SJSA1 (cell line): Measurements from ENCODE around the gene AMBP. TPM values are rescaled to one million over a fixed set of nuclear protein-coding genes. Genes with fewer than 3 reads are reported as not detected.

ENCODE experiments used
- DNase-seq, 2 experiments: peaks; one replicate each; pipeline ENCODE4 v3.0.0-alpha.2; 2015 to 2020; ENCODE audit warnings: low spot score in 2 of 2, low read depth in 1 of 2
- H3K27ac ChIP-seq: fragments of 250-450 bp; sonication (Bioruptor Pico); 2 replicates; pipeline ENCODE4 v1.5.1; 2020; ENCODE audit warnings: mild to moderate bottlenecking, moderate library complexity
- H3K27me3 ChIP-seq: fragments of 250-450 bp; sonication (Bioruptor Pico); replicated peaks from 2 replicates; pipeline ENCODE4 v1.5.1; 2020; ENCODE audit warnings: mild to moderate bottlenecking, moderate library complexity
- H3K36me3 ChIP-seq: fragments of 250-450 bp; sonication (Bioruptor Pico); 2 replicates; pipeline ENCODE4 v1.5.1; 2020; ENCODE audit warnings: mild to moderate bottlenecking
- H3K4me1 ChIP-seq: fragments of 250-450 bp; sonication (Bioruptor Pico); replicated peaks from 2 replicates; pipeline ENCODE4 v1.6.1; 2021; ENCODE audit warnings: mild to moderate bottlenecking
- H3K4me3 ChIP-seq: fragments of 250-450 bp; sonication (Bioruptor Pico); 2 replicates; pipeline ENCODE4 v1.5.1; 2020; ENCODE audit warnings: mild to moderate bottlenecking
- H3K9me3 ChIP-seq: fragments of 250-450 bp; sonication (Bioruptor Pico); replicated peaks from 2 replicates; pipeline ENCODE4 v1.5.1; 2020; ENCODE audit warnings: mild to moderate bottlenecking
- total RNA-seq: library from RNA; depleted of rRNA; stranded (reverse); fragments of >200 nt; shearing (Covaris generic); gene quantifications from 2 replicates; pipeline ENCODE4 v1.2.3, GENCODE V29; 2014; rRNA removed

AMBP gene
- 0.37 and 0.53 TPM in 2 replicates for total RNA-seq

DNA sequence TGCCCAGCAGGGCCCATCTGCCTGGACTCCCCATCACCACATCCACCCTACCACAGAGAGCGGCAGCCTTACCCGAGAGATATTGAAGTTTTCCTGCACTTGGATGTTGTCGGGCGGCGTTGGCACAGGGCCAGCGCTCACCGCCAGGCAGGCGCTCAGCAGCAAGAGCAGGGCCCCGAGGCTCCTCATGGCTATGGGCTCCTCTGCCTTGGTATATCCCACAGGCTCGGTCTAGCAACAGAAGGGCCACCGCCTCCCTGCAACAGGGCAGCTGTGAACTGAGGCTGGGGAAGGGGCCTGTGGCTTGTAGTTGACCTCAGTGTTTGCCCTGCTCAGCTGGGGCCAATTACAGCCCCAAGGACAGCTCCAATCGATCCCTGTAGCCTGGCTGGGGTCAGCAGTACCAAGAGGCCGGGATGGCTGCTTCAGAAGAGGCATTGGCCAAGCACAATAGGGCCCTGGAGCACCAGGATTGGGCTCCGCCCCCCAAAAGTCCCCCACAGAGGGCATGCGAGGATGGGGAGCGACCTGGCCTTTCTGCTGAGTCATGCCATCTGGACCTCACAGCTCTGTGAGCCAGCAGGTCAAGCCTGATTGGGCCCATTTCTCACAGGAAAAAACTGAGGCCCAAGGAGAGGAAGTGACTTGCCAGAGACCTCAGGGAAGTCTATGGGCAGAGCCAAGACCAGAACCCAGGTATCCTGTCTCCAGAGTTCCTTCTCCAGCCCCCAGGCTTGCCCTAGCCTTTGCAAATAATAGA is at the start of gene AMBP:
TSS of gene AMBP (minus strand) at position 280 of the 760 bp plus-strand sequence. CDS start at position 189, 91 bp downstream.
- Histone ChIP-seq H3K4me3 (no peak within 1 kb of the TSS), H3K27me3 (no peaks in the 10 kb centered on the region), H3K4me1 (no peaks in the 10 kb centered on the region), H3K9me3 (no peaks in the 10 kb centered on the region), H3K27ac (no peak within 1 kb of the TSS), H3K36me3 (no peaks in the 10 kb centered on the region)
- DNase-seq = no peak

DNA sequence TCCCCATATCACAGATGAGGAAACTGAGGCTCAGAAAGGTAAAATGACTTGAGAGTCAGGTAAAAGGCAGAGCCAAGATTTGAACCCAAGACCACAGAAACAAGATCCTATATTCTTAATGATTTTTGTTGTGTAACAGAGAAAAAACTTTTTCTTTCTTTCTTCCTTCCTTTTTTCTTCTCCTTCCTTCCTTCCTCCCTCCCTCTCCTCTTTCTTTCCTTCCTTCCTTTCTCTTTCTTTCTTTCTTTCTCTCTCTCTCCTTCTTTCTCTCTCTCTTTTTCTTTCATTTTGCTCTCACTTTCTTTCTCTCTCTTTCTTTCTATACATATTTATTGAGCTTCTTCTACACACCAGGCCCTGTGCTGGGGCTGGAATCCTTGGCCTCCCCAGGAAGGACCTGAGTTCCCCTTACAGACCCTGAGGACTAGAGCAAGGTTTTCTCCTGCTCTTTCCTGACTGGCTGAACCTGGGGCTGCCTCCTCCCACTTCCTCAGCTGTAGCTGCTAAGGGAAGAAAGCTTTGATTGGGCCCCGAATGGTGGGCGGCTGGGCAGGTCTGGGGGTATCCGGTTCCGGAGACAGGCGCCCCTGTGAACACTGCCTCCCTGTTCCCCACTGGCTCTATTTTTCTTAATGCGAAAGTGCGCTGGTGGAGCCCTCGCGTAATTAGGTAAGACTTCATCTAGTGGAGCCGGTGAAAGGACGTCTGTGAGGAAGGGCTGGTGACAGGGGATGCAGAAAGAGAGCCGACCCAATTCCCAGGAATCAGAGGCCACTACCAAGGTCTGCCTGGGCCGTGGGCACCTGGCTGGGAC is 48.4 kb upstream of the AMBP start:
- Histone ChIP-seq H3K27ac (no peak overlapping the region), H3K4me3 (no peak overlapping the region), H3K9me3 (no peaks in the 10 kb centered on the region), H3K36me3 (no peaks in the 10 kb centered on the region), H3K27me3 (no peaks in the 10 kb centered on the region), H3K4me1 (no peaks in the 10 kb centered on the region)
- no peak for DNase-seq

DNA sequence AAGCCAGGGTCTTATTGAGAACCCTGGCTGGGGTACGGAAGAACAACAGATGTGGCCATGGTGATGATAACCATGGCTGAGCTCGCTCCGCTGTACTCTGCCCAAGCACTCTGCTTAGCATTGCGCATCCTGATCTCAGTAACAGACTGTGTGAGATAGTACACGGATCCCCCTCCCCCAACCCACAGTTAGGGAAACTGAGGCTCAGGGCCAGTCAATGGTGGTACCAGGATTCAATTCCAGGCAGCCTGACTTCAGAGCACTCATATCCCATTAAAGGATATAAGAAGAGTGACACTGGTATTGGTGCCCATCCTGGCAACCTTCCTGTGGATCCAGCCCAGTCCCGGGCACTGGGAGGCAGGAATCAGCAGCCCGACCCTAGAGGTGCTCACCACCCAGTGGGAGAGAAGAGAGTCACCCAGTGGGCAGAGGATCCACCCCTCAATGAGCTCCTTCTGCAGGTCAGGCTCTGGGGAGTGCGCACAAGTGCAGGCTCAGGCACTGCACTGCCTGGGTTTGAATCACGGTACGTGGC is 47.4 kb upstream of the AMBP start:
- Histone ChIP-seq H3K27me3 (no peaks in the 10 kb centered on the region), H3K9me3 (no peaks in the 10 kb centered on the region), H3K36me3 (no peaks in the 10 kb centered on the region), H3K27ac (no peak overlapping the region), H3K4me3 (no peak overlapping the region), H3K4me1 (no peaks in the 10 kb centered on the region)
- DNase-seq = no peak

DNA sequence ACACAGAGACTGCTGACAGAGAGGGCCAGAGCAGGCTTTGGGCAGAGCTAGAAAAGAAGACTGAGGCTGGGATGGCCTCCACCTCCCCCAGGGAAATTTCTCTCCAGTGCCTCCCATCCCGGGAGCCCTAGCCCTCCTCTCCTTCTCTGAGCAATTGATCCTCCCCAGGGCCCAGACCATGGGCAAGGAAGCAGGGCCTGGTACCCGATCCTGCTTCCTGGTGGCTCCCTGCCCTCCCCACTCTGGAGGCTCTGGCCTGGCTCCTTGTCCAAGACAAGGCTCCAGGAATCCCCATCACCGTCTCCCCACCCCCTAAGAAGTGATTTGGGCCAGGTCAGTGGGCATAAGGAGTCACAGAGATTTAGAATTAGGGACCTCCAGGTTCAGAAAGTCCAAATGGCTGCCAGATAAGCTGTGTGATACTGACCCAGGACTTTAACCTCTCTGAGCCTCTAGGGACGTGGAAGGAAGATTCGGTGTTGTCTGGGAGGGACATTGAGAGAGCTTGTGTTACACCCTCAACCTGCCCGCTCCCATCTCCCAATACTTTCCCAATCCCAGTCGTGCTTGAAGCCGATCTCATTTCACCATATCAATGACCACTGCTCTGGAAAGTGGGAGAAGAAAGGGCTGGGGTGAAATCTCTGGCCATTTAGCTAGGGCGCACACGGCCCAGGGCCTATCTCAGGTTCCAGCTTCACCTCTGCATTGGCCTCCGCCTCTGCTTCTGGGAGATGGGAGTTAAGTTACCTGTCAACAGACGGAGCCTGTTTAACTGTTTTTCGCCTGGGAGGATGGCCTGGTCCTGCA is 46.8 kb upstream of the AMBP start:
- Histone ChIP-seq H3K27me3 (no peaks in the 10 kb centered on the region), H3K27ac (no peak overlapping the region), H3K9me3 (no peaks in the 10 kb centered on the region), H3K36me3 (no peaks in the 10 kb centered on the region), H3K4me3 (no peak overlapping the region), H3K4me1 (no peaks in the 10 kb centered on the region)
- no peak for DNase-seq

DNA sequence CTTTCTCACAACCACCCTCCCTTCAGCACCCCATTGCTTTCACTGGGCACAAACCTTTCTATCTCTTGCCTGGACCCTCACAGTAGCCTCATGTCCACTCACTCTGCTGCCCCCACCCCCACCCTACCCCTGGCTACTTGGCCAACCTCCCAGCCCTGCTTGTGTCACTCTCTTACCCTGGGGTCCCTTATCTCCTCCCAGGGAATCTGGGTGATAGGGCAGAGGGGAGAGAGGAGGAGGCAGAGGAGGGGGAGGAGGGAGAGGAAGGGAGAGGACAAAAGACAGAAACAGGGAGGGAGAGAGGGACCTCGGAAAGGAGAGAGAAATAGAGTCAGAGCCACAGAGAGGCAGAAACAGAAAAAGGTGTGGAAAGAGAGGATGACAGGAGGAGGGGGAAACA is 46.0 kb upstream of the AMBP start:
- H3K27me3 ChIP-seq = no peaks in the 10 kb centered on the region; the same call in 1 of the 2 replicates

DNA sequence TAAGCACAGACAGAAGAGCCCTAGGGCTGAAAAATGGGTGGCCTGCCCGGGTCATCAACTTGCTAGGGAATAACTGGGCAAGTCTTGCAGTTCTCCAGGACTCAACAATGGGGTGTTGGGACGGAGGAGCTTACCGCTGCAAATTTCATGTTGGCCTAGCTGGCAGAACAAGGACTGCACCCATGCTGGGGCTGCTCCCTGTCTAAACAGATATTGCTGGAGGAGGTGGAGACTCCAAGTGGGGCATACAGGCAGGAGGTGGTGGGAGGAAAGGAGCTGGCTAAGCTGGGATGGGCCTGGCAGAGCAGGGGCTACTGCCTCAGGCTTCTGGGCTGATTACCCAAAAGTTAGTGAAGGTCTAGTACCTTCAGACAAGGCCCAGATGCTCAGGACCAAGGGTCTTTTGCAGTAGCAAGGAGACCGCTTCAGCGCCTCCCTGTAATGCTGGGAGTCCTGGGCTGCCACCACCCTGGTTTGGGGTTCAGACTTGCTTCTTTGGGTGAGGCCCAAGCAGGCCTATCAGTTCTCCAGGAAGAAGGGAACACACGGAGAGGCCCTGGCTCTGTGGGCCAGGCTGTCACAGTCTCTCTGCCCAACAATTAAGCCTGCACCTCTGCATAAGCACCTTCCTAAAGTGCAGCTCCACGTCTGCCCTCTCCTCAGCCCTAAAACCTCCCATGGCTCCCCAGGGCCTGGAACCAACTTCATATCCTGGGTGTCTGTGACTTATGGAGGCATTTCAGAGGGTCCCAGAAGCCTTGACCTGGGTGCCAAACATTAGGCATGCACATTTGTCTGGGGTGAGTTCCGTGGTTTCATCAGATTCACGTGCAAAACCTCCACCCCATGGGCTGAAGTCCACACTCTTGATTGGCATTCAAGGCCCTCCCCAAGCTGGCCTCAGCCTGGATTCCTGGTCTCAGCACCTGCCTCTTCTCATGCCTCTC is 45.2 kb upstream of the AMBP start:
- no peaks in the 10 kb centered on the region; the same call in 1 of the 2 replicates for H3K27me3 ChIP-seq
- H3K4me1 ChIP-seq = no peaks in the 10 kb centered on the region
- H3K9me3 ChIP-seq = no peaks in the 10 kb centered on the region
- no peaks in the 10 kb centered on the region for H3K36me3 ChIP-seq
- DNase-seq = no peak
- H3K27ac ChIP-seq = no peak overlapping the region
- H3K4me3 ChIP-seq = no peak overlapping the region

More for the DNA sequence above, 46.0 kb upstream of the AMBP start:
- no peak overlapping the region for H3K27ac ChIP-seq
- H3K4me1 ChIP-seq = no peaks in the 10 kb centered on the region
- no peak for DNase-seq
- H3K36me3 ChIP-seq = no peaks in the 10 kb centered on the region
- no peak overlapping the region for H3K4me3 ChIP-seq
- no peaks in the 10 kb centered on the region for H3K9me3 ChIP-seq

DNA sequence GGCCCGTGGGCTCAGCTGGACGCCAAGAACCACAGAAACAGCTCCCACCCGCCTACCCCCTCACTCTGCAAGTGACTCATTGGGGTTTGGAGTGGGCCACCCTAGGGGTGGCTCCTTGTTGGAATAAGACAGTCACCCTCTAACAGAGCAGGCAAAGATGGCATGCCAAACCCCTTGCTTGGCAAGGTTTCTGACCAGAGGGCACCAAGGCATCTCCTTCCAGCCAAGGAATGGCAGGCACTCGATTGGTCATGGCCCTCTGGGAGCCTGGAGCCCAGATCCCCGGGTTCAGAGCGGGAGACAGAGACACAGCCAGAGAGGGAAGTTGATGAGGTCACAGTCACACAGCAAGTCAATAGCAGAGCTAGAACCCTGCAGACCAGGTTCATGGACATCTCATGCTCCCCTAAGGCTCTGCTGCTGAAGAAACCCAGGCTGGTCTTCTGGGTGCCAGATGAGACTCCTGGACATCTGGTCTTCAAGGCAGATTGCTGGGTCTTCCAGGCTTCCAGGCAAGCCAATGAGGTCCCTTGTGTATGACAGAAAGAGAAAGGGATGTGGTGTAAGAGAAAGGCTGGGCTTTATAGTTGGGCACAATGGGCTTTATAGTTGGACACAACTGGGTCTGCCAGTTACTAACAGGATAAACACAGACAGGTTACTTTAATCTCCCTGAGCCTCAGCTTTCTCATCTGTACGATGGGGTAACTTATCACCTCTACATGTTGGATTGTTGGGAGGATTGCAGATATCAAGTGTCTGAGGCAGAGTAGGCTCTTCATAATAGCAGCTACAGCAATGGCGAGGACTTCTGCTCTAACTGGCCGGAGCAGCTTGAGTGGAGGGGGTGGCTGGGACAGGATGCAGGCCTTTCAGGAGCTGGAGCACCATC is 44.3 kb upstream of the AMBP start:
- Histone ChIP-seq H3K27ac (no peak overlapping the region), H3K4me1 (no peaks in the 10 kb centered on the region), H3K27me3 (peaks cover 6% of the 10 kb centered on the region), H3K36me3 (no peaks in the 10 kb centered on the region), H3K4me3 (no peak overlapping the region), H3K9me3 (no peaks in the 10 kb centered on the region)
- no peak for DNase-seq

DNA sequence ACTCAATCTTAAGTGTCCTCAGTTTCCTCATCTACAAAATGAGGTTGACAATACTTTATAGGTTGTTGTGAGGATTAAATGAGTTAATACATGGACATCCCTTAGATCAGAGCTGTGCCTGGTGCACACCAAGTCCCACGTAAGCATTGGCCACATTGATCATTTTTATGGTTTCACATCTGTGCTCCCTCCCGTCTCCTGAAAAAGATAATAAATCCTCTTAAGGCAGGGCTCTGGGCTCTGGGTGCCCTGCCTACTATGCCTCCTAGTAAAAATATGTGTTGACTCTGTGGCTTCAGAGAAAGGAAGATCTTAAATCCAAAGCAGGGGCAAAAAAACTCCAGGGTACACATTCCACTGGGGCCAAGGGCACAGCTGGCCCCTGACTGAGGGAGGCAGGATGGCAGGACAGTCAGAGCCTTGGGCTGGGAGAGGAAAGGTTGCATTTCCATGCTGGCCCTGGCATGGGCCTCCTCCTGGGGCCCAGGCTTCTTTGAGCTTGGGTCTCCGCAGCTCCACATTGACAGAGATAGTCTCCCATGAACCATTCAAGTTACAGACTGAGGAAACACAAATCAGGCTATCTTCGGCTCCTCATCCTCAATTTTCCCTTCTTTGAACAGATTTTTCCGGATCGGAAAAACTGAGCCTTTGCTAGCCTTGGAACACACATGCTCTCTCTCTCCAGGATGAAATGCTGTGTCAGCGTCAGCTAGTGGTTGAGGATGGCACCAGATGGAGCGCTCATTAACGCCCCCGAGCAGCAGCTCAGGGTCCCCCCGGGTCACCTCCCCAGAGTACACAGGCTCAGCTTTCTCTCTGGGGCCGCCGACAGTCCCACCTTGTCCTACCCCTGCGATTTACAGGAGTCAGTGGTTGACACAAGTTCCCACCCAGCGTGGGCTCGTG is 43.4 kb upstream of the AMBP start:
- Histone ChIP-seq H3K4me1 (no peaks in the 10 kb centered on the region), H3K27me3 (peaks cover 6% of the 10 kb centered on the region), H3K27ac (no peak overlapping the region), H3K9me3 (no peaks in the 10 kb centered on the region), H3K36me3 (no peaks in the 10 kb centered on the region), H3K4me3 (no peak overlapping the region)
- DNase-seq = no peak

DNA sequence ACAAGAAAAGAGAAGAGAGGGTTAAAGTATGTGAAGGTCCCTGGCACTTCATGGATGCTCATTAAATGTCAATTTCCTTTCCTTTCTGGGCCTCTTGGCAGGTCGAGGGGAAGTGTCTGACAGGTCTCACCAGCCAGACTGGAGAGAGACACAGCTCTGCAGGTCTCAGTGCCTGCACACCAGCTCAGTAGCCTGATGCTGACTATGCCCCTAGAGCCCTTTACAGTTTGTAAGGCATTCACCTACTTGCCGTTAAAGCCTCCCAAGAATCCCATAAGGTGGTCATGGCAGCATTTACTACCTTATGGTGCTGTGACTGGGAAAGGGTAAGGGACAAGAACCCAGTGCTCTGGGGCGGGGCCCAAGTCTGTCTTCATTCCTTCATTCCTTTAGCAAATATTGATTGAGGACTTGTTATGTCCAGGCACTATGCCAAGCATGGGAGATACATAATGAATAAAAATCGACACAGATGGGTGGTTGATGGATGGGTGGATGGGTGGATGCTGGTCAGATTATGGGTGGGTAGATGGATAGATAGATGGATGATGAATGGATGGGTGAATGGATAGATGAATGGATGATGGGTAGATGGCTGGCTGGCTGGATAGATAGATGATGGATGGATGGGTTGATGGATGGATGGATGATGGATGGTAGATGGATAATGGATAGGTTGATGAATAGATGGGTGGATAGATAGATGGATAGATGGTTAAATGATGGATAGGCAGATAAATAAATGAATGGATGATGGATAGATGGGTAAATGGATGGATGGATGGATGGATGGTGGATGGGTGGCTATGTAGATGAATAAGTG is 42.3 kb upstream of the AMBP start:
- Histone ChIP-seq H3K4me3 (no peak overlapping the region), H3K27me3 (peaks cover 6% of the 10 kb centered on the region), H3K27ac (no peak overlapping the region), H3K9me3 (no peaks in the 10 kb centered on the region), H3K4me1 (no peaks in the 10 kb centered on the region), H3K36me3 (no peaks in the 10 kb centered on the region)
- DNase-seq = no peak

DNA sequence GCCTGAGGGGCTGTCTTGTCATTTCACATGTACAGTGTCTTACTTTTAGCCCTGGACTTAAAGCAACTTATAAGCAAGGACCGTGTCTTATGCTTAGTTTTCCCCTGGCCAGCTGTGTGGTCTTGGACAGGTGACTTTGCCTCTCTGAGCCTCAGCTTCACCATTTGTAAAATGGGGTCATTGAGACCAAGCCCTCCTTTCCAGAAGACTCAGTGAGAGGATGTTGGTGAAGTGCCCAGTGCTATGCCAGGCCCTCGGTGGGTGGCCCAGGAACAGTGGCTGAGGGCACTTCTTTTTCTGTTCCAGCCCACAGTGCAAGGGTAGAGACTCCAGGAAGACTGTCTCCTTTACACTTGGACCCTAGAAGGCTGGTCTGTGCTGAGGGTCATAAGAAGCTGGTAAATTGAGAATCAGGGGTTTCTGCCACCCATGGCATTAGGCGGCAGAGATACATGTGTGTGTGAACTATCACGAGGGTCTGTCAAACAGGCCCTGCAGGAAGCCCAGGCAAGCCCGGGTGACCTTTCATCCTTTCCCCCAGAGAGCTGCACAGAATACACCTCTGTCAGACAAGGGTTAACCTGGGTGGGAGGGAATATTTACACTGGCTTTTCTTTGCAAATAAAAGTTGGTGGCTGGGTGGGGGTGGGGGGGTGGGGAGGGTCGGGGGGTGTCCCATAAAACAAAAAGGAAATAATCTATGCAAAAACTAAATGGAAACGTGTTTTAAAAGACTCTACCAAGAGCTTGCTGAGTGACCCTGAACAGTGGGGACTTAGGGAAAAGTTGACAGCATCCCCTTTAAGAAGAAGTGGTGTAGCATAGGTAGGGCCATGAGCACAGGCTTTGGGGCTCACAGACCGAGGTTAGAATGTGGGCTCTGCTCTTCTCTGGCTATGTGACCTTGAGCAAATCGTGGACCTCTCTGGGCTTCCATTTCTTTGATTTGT is 41.4 kb upstream of the AMBP start:
- Histone ChIP-seq H3K27ac (no peak overlapping the region), H3K4me1 (no peaks in the 10 kb centered on the region), H3K9me3 (no peaks in the 10 kb centered on the region), H3K4me3 (no peak overlapping the region), H3K36me3 (no peaks in the 10 kb centered on the region), H3K27me3 (peaks cover 6% of the 10 kb centered on the region)
- no peak for DNase-seq
